HG03097 (cell line): ENCODE data around the gene RGS12.
"Not testable (repeated sequence)": the region's sequence is repeated elsewhere in the genome, so short reads cannot be mapped to it uniquely, and the experiment has no call there.

Source experiments
- ATAC-seq: cut with Tn5 transposase; IDR thresholded peaks from one replicate; pipeline ENCODE4 v1.9.1; 2021; ENCODE audit not compliant: unreplicated experiment, low FRiP score

Gene RGS12

GRCh38 chr4:3294401-3295241, 1.8 kb downstream of the RGS12 start:
- no peak for ATAC-seq

DNA sequence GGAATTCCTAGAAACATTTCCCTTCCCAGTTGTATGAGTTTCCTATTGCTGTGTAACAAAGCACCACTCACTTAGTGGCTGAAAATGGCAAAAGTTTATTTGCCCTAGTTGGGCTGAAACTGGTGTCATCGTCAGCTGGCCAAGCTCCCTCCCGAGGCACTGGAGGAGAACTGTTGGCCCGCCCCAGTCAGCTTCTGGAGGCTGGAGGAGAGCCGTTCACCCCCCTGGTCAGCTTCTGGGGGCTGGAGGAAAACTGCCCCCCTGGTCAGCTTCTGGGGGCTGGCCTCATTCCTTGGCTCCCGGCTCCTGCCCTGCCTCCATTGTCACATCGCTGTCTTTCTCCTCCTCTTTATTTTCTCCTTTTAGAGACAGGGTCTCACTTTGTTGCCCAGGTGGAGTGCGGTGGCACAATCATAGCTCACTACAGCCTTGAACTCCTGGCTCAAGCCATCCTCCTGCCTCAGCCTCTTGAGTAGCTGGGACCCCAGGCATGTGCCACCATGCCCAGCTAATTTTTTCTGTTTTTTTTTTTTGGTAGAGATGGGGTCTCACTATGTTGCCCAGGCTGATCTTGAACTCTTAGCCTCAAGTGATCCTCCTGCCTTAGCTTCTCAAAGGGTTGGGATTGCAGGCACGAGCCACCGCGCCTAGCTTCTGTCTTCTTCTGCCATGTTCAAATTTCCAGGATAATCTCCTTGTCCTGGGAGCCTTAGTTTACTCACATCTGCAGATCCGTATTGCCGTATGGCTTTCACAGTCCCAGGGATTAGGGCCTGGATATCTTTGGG, 3.2 kb downstream of the RGS12 start:
- ATAC-seq = no peak

- no peak for ATAC-seq
Observed at GRCh38 chr4:3296651-3297050, 3.8 kb downstream of the RGS12 start.

DNA sequence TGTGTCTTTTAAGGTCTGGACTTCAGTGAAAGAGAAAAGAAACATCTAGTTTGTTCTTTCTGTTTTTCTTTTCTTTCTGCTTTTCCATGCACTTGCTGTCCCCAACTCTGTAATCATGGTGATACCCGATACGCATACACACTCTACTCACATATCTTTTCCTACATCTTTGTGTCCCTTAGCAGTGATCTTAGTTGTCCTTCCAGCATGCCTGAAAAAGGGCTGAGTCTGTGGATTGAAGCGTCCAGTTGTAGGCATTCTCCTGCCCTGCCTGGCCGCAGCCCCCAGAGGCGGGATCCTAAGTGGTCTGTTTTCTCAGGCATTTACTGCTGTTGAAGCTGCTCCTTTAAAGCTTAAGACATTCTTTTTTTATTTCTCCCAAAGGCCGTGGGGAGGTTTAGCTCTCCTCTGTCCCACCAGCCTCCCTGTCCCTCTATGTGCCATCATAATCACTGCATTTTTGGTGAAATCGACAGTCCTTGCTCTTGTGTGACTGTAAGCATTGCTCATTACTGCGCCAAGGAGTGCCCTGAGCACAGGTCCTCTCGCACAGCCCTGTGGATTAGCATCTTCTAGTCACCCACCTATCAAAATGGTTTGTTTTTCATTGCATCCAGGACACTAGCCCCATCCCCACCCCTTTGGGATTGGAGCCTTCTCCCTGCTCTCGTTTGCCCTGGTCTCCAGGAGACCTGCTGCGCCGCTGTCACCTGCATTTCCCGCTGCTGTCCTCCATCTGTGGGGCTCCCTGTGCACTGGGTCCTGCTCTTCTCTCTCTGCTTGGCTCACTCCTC, 4.4 kb downstream of the RGS12 start:
- no peak for ATAC-seq

- no peak for ATAC-seq
Observed at GRCh38 chr4:3299122-3299975, 6.5 kb downstream of the RGS12 start.

- no peak for ATAC-seq
Observed at GRCh38 chr4:3299976-3300671, 7.3 kb downstream of the RGS12 start.

DNA sequence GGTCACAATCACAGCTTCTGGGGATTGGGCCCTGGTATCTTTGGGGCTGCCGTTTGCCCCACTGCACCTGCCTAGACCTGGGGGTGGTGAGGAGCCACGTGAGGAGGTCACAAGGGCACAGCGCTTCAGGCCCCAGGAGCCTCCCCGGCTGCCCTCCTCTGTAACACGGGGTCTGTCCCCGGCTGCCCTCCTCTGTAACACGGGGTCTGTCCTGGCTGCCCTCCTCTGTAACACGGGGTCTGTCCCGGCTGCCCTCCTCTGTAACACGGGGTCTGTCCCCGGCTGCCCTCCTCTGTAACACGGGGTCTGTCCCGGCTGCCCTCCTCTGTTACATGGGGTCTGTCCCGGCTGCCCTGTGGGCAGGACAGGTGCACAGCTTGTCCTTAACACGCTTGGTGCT, 8.1 kb downstream of the RGS12 start:
- ATAC-seq = not testable (repeated sequence)

DNA sequence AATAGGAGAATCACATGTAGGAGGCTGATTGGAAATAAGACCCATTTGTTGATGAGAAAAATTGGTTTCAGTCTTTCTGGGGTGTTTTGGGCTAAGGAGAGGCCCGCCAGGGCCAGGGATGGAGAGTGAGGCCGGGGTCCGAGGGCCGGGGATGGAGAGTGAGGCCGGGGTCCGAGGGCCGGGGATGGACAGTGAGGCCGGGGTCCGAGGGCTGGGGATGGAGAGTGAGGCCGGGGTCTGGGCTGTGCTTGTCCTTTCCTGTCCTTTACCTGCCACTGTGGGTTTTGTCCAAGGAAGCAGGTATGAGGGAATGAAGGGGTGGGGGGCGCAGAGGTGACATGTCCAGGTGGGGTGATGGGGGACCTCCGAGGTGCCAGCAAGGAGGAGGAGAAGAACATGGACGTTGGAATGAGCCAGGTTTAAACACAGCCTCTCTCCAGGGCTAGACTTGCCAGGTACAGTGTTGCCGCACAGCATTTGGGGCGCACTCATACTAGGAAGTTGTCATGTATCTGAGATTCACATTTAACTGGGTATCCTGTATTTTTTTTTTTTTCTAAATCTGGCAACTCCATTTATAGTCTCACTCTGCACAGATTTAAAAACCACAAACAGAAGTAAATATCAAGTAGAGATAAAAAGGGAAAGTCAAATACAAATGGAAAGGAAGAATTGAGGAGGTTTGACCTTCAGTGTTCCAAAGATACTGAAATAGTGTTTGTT, 8.8 kb downstream of the RGS12 start:
- ATAC-seq = no peak

DNA sequence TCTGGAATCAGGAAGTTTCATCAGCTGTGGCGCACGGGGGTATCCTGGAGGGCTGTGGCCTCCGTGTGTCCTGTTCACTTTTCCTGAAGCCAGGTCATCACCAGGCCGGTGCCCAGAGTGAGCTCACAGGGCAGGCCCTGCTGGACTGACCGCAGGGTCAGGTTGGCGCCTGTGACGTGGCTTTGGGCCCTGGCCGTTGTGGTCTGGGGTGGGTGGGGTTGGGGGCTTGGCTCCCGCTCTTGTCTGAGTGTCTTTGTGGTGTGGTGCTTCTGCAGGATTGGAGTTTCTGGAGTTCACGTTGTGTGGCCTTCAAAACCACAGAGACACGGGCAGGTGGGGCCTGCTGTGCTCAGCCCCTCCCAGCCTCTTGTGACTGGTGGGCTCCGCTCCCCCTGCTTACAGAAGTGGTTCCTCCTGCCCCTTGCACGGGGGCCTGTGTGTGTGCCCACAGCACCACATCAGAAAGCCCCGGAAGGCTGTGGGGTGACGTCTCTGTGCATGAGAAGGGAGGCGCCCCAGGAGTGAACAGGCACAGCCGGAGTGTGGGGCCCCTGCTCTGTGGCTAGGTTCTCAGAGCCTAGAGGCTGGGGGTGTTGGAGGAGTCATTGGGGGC, 9.5 kb downstream of the RGS12 start:
- peak; percentile 45 for ATAC-seq

- ATAC-seq = peak; percentile 14
Observed at GRCh38 chr4:3302786-3303564, 10.2 kb downstream of the RGS12 start.

DNA sequence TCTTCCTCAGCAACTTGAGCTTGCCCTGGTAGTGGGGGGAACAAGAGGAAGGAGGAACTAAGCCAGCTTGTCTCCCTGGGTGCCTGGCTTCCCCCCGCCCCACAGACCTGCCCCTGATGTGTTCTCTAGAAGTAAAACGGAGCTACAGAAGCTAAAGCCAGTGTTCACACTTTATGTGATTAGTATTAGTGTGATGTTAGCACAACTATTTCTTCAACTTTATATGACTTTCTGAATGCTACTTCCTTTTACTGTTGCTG, 10.7 kb downstream of the RGS12 start:
- no peak for ATAC-seq

- ATAC-seq = no peak
Observed at GRCh38 chr4:3303923-3304710, 11.3 kb downstream of the RGS12 start.

DNA sequence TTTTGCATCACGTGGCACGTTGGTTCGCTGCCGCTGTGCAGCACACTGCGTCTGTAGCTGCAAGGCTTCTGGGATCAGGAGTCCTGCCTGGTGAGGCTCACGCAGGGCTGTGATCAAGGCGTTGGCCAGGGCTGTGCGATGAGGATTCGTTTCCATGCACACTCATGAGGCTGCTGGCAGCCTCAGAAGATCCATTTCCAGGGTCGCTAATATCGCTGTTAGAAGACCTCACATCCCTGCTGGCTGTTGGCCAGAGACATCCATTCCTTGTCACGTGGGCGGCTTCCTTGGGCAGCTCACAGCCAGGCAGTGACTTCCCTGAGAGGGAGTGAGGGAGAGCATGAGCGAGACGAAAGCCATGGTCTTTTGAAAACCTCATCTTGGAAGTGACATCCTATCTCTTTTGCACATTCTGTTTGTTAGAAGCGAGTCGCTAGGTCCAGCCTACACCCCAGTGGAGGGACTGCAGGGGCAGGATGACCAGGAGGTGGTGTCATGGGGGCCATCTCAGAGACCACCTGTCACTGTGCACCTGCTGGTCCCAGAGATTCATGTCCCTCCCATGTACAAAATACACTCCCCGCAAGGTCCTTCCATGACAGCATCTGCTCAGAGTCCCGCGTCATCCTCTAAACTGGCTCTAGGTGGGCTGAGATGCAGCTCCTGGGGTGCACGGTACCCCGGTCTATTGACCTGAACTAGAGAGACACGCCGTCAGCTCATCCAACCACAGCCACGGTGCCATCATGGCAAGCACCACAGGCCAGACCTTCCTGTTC, 12.2 kb downstream of the RGS12 start:
- no peak for ATAC-seq

DNA sequence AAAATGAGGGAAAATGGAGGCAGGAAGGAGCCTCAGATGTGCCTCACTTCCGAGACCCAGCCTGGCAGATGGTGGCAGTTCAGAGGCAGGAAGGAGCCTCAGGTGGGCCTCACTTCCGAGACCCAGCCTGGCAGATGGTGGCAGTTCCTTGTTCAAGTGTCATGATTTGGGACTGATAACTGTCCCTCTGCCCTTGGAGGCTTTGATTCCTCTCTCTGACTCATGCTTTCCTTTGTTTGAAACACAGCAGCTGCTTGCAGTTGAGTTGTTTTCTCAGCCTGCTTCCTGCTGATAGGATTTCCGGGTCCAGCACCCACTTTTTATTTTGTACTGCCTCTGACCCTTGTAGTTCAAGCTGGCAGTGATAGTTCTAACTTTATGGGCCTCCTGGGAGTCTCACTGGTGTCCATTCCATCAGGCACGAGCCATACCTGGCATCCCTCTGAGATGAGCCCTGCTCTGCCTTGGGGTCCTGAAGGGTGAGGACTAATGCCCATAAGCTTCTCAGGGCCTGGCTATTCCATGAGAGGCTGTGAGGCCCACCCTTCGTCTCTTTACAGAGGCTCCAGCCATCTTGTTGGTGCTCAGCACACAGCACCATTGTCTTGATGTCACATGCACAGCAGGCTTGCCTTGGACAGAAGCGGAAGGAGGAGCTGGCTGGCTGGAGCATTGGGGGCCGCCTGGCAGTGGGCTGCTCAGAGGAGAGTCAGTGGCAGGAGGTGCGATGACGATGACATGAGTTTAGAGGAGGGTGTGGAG, 13.0 kb downstream of the RGS12 start:
- no peak for ATAC-seq

GRCh38 chr4:3306450-3306849, 13.6 kb downstream of the RGS12 start:
- no peak for ATAC-seq

GRCh38 chr4:3307060-3307459, 14.2 kb downstream of the RGS12 start:
- ATAC-seq = no peak
